ENCODE measurements around the gene SCN10A. TPM values are rescaled to one million over a fixed set of nuclear protein-coding genes. Genes with fewer than 3 reads are reported as not detected.

SCN10A gene
- total RNA-seq, 2 donors from 2014 or later = not detected

DNA sequence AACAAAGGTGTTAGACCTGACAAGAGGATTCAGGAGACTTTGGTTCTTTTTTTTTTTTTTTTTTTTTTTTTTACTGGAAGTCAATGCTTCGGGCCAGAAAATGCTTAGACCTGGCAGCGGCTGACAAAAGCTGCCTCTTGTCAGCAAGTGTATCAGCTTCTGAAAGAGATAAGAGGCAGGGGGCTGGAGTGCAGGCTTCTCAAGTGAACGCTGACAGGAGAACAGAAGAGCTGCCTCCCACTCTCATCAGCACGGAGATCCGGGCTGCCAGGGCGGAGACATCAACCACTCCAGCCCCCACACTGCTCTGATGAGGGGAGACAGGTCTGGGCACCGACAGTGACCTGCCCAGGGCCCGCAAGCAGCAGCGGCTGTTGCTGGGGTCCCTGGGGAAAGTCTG, 157.2 kb downstream of the SCN10A start:
- Mint-ChIP-seq H3K9me3 (peaks cover 20% of the 10 kb centered on the region), H3K4me1 (peaks cover 15% of the 10 kb centered on the region), H3K27ac (no peak overlapping the region), H3K4me3 (no peak overlapping the region), H3K36me3 (ENCODE audit: low read depth) (no peaks in the 10 kb centered on the region), H3K27me3 (ENCODE audit: insufficient read depth) (peaks cover 32% of the 10 kb centered on the region)
- Histone ChIP-seq H3K4me3 (ENCODE audit: low read length) (no peak overlapping the region), H3K9me3 (ENCODE audit: control insufficient read depth, low read length) (peaks cover 25% of the 10 kb centered on the region), H3K4me1 (ENCODE audit: control insufficient read depth, insufficient read depth, low read length) (peaks cover 8% of the 10 kb centered on the region), H3K9ac (ENCODE audit: extremely low read depth, low read length, poor library complexity, severe bottlenecking) (no peak overlapping the region), H3K27me3 (ENCODE audit: control insufficient read depth, insufficient read depth, low read length, poor library complexity, severe bottlenecking) (peaks cover 28% of the 10 kb centered on the region), H3K27ac (ENCODE audit: low read depth, low read length) (no peak overlapping the region), H3K36me3 (ENCODE audit: control insufficient read depth, insufficient read depth, low read length) (no peaks in the 10 kb centered on the region)
- 42 to 45% methylated on average over 4 to 9 of the region's 9 CpGs for WGBS, 2 experiments (ENCODE audit: insufficient coverage in 1 of 2, insufficient read length in 1 of 2)
- peak; percentile 63 for DNase-seq
- TF ChIP-seq, protein P1, sequence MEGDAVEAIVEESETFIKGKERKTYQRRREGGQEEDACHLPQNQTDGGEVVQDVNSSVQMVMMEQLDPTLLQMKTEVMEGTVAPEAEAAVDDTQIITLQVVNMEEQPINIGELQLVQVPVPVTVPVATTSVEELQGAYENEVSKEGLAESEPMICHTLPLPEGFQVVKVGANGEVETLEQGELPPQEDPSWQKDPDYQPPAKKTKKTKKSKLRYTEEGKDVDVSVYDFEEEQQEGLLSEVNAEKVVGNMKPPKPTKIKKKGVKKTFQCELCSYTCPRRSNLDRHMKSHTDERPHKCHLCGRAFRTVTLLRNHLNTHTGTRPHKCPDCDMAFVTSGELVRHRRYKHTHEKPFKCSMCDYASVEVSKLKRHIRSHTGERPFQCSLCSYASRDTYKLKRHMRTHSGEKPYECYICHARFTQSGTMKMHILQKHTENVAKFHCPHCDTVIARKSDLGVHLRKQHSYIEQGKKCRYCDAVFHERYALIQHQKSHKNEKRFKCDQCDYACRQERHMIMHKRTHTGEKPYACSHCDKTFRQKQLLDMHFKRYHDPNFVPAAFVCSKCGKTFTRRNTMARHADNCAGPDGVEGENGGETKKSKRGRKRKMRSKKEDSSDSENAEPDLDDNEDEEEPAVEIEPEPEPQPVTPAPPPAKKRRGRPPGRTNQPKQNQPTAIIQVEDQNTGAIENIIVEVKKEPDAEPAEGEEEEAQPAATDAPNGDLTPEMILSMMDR (conservative IDR thresholded peaks at IDR 0.05) = no peak

DNA sequence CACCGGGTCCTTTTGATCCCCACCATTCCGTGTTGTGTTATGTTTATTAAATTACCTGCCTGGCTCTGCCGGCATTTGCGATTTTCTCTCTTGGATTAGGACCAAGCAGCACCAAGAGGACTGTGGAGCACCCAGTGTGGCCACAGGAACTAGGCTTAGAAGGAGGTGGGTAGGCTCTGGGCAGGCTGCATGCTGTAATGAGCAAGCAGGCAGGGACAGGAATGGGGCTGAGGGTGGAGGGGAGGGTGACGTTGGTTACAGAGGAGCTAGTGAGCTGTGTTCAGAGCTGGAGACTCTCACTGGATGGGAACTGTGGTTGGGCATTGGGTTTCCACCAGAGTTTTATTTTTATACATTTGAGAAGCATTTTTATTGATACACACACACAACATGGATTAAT, 158.6 kb downstream of the SCN10A start:
- peaks cover 8% of the 10 kb centered on the region for H3K4me1 ChIP-seq (ENCODE audit: control insufficient read depth, insufficient read depth, low read length)
- no peak overlapping the region for H3K27ac ChIP-seq (ENCODE audit: low read depth, low read length)
- DNase-seq = peak; percentile 48
- H3K27ac Mint-ChIP-seq = no peak overlapping the region
- H3K4me1 Mint-ChIP-seq = peaks cover 15% of the 10 kb centered on the region
- H3K27me3 Mint-ChIP-seq (ENCODE audit: insufficient read depth) = peaks cover 32% of the 10 kb centered on the region
- TF ChIP-seq, protein P1 (conservative IDR thresholded peaks at IDR 0.05) = no peak
- 73 to 81% methylated on average over 3 to 5 of the region's 5 CpGs for WGBS, 2 experiments (ENCODE audit: insufficient coverage in 1 of 2, insufficient read length in 1 of 2)
- H3K9ac ChIP-seq (ENCODE audit: extremely low read depth, low read length, poor library complexity, severe bottlenecking) = no peak overlapping the region
- no peak overlapping the region for H3K4me3 ChIP-seq (ENCODE audit: low read length)
- peaks cover 43% of the 10 kb centered on the region for H3K27me3 ChIP-seq (ENCODE audit: control insufficient read depth, insufficient read depth, low read length, poor library complexity, severe bottlenecking)
- H3K4me3 Mint-ChIP-seq = no peak overlapping the region
- H3K9me3 ChIP-seq (ENCODE audit: control insufficient read depth, low read length) = peaks cover 19% of the 10 kb centered on the region
- H3K36me3 Mint-ChIP-seq (ENCODE audit: low read depth) = no peaks in the 10 kb centered on the region
- H3K9me3 Mint-ChIP-seq = peaks cover 10% of the 10 kb centered on the region
- no peaks in the 10 kb centered on the region for H3K36me3 ChIP-seq (ENCODE audit: control insufficient read depth, insufficient read depth, low read length)

DNA sequence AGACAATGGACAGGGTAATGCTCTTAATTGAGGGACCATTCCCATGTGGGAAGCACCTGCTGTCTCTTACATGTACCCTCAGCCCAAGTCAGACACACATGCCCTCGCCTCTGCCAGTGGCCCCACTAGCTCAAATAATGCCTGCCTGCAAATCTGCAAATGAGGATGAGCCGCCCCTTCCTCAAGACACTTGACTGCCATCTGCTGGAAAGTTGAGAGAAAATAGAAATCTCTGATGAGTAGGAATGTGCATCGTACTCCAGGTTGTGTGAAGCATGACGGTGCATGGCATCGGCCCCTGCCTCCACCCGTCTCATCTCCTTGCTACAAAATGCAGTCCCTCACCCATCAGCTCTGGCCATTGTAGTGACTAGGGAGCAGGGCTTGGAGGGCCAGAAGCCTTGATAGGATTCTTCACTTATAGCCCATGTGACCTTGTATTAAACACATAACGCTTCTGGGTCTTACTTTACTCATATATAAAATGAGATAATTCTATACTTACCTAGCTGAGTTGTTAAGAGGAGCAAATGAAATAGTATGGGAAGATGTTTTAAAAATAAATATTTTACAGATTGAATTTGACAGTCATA, 160.2 kb downstream of the SCN10A start:
- H3K36me3 Mint-ChIP-seq (ENCODE audit: low read depth) = no peaks in the 10 kb centered on the region
- peaks cover 15% of the 10 kb centered on the region for H3K4me1 Mint-ChIP-seq
- Histone ChIP-seq H3K36me3 (ENCODE audit: control insufficient read depth, insufficient read depth, low read length) (no peaks in the 10 kb centered on the region), H3K9me3 (ENCODE audit: control insufficient read depth, low read length) (peaks cover 7% of the 10 kb centered on the region), H3K27ac (ENCODE audit: low read depth, low read length) (no peak overlapping the region), H3K4me3 (ENCODE audit: low read length) (no peak overlapping the region), H3K27me3 (ENCODE audit: control insufficient read depth, insufficient read depth, low read length, poor library complexity, severe bottlenecking) (peaks cover 59% of the 10 kb centered on the region), H3K4me1 (ENCODE audit: control insufficient read depth, insufficient read depth, low read length) (peaks cover 8% of the 10 kb centered on the region), H3K9ac (ENCODE audit: extremely low read depth, low read length, poor library complexity, severe bottlenecking) (no peak overlapping the region)
- 22 to 34% methylated on average over 3 to 6 of the region's 7 CpGs for WGBS, 2 experiments (ENCODE audit: insufficient coverage in 1 of 2, insufficient read length in 1 of 2)
- no peak overlapping the region for H3K27ac Mint-ChIP-seq
- DNase-seq = peak; percentile 75
- TF ChIP-seq, protein P1 (conservative IDR thresholded peaks at IDR 0.05) = peak; percentile 76
- peaks cover 32% of the 10 kb centered on the region for H3K27me3 Mint-ChIP-seq (ENCODE audit: insufficient read depth)
- no peak overlapping the region for H3K4me3 Mint-ChIP-seq
- peaks cover 4% of the 10 kb centered on the region for H3K9me3 Mint-ChIP-seq

Data from endodermal cell (in vitro differentiated cells).